ENCODE results near the gene AURKB. TPM values are rescaled to one million over a fixed set of nuclear protein-coding genes. Genes with fewer than 3 reads are reported as not detected.
A peak's percentile ranks its signal among the peaks of the same experiment; 100 is the strongest.
"Not testable (repeated sequence)": the region's sequence is repeated elsewhere in the genome, so short reads cannot be mapped to it uniquely, and the experiment has no call there.

The AURKB gene
- total RNA-seq, 4 donors from 2014 or later, result 0.54 to 5.3 (median 2.4) TPM

DNA sequence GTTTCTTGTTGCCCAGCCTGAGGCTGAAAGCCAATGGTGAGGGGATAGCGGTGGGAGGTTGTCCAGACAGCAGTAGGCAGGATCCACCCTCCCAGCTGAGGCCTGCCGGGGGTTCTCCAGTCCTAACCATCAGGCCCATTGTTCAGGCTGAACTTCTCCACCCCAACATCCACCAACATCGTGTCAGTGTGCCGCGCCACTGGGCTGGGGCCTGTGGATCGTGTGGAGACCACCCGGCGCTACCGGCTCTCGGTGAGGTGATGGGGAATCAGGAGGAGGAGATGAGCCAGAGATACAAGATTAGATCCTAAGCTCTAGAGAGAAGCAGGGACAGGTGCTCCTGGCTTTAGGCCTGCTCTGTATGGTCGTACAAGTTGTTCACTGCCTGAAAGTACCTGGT lies 44.5 kb upstream of the AURKB start:
- peaks cover 0 to 6% (median under 1%) of the 10 kb centered on the region in 3 donors for H3K4me1 ChIP-seq
- ATAC-seq, result no peak
- H3K27ac ChIP-seq, result no peak overlapping the region
- peaks cover 0 to 63% of the 10 kb centered on the region in 2 donors for H3K36me3 ChIP-seq
- H3K9me3 ChIP-seq, result no peaks in the 10 kb centered on the region
- no peaks in the 10 kb centered on the region for H3K27me3 ChIP-seq
- WGBS, 2 donors (ENCODE audit: low coverage in 1 of 2), result 86% methylated on average over 1 of the region's 11 CpGs; no CpG with 5 or more reads in 1 of the 2 donors
- no peak for TF ChIP-seq EP300 (IDR thresholded peaks at IDR 0.05)
- TF ChIP-seq, protein P1, sequence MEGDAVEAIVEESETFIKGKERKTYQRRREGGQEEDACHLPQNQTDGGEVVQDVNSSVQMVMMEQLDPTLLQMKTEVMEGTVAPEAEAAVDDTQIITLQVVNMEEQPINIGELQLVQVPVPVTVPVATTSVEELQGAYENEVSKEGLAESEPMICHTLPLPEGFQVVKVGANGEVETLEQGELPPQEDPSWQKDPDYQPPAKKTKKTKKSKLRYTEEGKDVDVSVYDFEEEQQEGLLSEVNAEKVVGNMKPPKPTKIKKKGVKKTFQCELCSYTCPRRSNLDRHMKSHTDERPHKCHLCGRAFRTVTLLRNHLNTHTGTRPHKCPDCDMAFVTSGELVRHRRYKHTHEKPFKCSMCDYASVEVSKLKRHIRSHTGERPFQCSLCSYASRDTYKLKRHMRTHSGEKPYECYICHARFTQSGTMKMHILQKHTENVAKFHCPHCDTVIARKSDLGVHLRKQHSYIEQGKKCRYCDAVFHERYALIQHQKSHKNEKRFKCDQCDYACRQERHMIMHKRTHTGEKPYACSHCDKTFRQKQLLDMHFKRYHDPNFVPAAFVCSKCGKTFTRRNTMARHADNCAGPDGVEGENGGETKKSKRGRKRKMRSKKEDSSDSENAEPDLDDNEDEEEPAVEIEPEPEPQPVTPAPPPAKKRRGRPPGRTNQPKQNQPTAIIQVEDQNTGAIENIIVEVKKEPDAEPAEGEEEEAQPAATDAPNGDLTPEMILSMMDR (IDR thresholded peaks at IDR 0.05), result no peak
- no peak for TF ChIP-seq POLR2A (IDR thresholded peaks at IDR 0.05)
- TF ChIP-seq POLR2AphosphoS5 (IDR thresholded peaks at IDR 0.05), result no peak
- no peak overlapping the region for H3K4me3 ChIP-seq

DNA sequence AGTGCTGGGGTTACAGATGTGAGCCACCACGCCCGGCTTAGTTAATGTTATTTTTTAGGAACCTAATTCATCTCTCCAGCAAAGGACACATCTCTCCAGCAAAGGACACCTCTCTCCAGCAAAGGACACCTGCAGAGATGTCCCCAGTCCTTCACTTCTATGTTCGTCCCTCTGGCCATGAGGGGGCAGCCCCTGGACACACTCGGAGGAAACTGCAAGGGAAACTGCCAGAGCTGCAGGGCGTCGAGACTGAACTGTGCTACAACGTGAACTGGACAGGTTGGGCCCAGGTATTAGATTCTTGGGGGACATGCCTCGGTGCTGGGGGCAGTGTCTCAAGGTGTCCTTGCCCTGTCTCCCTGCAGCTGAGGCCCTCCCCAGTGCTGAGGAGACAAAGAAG lies 43.4 kb upstream of the AURKB start:
- no peaks in the 10 kb centered on the region for H3K27me3 ChIP-seq
- H3K4me1 ChIP-seq, result peaks cover 0 to 13% (median 4%) of the 10 kb centered on the region in 3 donors
- H3K36me3 ChIP-seq, result peaks cover 0 to 52% of the 10 kb centered on the region in 2 donors
- no peak for ATAC-seq
- H3K27ac ChIP-seq, result no peak overlapping the region
- no peaks in the 10 kb centered on the region for H3K9me3 ChIP-seq
- TF ChIP-seq, protein P1 (IDR thresholded peaks at IDR 0.05), result peak in 1 of 4 experiments; percentile 8
- TF ChIP-seq POLR2A (IDR thresholded peaks at IDR 0.05), result no peak
- WGBS, 2 donors (ENCODE audit: low coverage in 1 of 2), result 82 to 86% methylated on average over 2 to 4 of the region's 8 CpGs
- H3K4me3 ChIP-seq, result no peak overlapping the region

DNA sequence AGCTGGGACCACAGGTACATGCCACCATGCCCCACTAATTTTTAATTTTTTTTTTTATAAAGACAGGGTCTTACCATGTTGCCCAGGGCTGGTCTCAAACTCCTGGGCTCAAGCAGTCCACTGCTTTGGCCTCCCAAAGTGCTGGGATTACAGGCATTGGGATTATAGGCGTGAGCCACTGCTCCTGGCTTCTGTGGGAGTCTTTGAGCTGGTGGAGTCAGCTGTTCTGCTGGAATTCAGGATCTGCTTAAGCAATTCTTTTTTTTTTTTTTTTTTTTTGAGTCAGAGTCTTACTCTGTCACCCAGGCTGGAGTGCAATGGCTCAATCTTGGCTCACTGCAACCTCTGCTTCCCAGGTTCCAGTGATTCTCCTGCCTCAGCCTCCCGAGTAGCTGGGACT lies 41.0 kb upstream of the AURKB start:
- H3K4me1 ChIP-seq, result peaks cover 0 to 27% (median 11%) of the 10 kb centered on the region in 3 donors
- WGBS, 2 donors (ENCODE audit: low coverage in 1 of 2), result 71 to 74% methylated on average over 1 to 2 of the region's 2 CpGs
- not testable (repeated sequence) for H3K27ac ChIP-seq, H3K9me3 ChIP-seq, H3K4me3 ChIP-seq, H3K27me3 ChIP-seq, ATAC-seq
- H3K36me3 ChIP-seq, result peaks cover 0 to 28% of the 10 kb centered on the region in 2 donors

DNA sequence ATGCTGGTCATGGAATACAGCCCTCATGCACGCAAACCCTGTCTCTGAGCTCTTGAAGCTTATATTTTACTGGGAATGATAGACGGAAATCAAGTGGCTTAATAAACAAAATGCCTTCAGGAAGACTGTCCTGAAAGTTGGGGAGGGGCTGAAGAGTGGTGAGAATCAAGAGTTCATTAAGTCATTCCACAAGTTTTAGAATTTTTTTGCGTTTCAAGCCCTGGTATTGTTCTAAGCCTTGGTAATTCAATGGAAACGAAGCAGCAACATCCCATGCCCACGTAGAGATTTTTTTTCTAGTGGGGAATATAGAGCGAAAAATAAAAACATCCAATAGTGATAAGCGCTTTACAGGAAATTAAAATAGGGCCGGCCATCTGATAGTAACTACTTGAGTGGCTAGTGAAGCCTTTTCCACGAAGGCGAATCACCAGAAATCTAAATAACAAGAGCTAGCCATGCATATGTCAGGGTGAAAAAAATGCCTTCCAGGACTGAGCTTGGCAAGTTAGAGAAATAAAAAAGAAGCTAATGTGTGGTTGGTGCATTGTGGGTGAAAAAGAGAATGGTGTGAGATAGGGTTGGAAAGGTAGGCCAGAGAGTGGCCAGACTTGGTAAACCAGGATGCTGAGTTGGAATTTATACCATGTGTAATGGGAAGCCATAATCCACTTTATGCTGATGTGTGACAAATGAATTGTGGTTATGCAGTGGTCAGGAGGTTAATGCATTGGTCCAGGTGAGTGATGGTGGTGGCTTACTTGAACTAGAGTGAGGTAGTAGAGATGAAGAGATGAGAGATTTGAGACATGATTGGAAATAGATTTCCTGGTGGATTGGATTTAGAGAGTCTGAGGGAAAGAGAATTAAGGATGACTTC lies 39.5 kb upstream of the AURKB start:
- ATAC-seq, result no peak

More for the DNA sequence above, 39.5 kb upstream of the AURKB start:
- Histone ChIP-seq H3K27ac (peak overlapping the region; percentile 86 to 99 (median 98)), H3K4me1 (peaks cover 0 to 37% (median 11%) of the 10 kb centered on the region in 3 donors), H3K36me3 (peaks cover 0 to 20% of the 10 kb centered on the region in 2 donors), H3K4me3 (peak overlapping the region; percentile 62 to 95), H3K27me3 (no peaks in the 10 kb centered on the region), H3K9me3 (no peaks in the 10 kb centered on the region)
- TF ChIP-seq EP300 (IDR thresholded peaks at IDR 0.05) (no peak), POLR2A (IDR thresholded peaks at IDR 0.05) (no peak), POLR2AphosphoS5 (IDR thresholded peaks at IDR 0.05) (no peak)
- TF ChIP-seq, protein P1 (IDR thresholded peaks at IDR 0.05), result no peak
- 12 to 33% methylated on average over 7 to 10 of the region's 10 CpGs for WGBS, 2 donors (ENCODE audit: low coverage in 1 of 2)
